IPS-18a (cell line): Measurements from ENCODE around the gene RARB.

Source experiments
- H3K27ac ChIP-seq: one replicate; pipeline ENCODE4 v1.5.1; 2013; ENCODE audit warnings: low read length
- H3K27me3 ChIP-seq: one replicate; pipeline ENCODE4 v1.6.1; 2013; ENCODE audit warnings: mild to moderate bottlenecking, low read length; ENCODE audit not compliant: control insufficient read depth, insufficient read depth
- H3K36me3 ChIP-seq: one replicate; pipeline ENCODE4 v1.6.1; 2013; ENCODE audit warnings: low read depth, low read length; ENCODE audit not compliant: control insufficient read depth
- H3K4me1 ChIP-seq: one replicate; pipeline ENCODE4 v1.6.1; 2013; ENCODE audit warnings: low read depth, low read length; ENCODE audit not compliant: control insufficient read depth
- H3K4me3 ChIP-seq: one replicate; pipeline ENCODE4 v1.5.1; 2013; ENCODE audit warnings: low read length
- H3K9ac ChIP-seq: one replicate; pipeline ENCODE4 v1.6.1; 2013; ENCODE audit warnings: mild to moderate bottlenecking, low read length, moderate library complexity
- H3K9me3 ChIP-seq: one replicate; pipeline ENCODE4 v1.6.1; 2013; ENCODE audit warnings: low read depth, low read length; ENCODE audit not compliant: control insufficient read depth

RARB gene

DNA sequence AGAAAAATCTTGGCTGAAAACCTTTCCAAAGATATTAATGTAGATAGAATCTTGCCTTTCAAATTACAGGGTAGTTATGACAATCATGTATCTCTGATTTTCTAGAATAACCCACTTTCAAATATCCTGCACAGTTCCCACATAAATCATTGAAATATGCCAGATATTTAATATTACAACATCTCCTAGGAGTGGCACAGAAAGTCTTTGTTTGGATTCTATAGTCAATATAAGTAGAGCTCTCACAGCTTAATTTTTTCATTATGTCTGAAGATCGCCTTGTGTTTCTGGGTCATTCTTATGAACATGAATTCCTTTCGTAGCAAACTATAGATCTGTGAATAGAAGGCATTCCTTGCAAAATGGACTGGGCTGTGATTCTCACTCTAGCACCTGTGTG, 5.0 kb downstream of the RARB start:
- H3K4me1 ChIP-seq, result peaks cover 21% of the 10 kb centered on the region

DNA sequence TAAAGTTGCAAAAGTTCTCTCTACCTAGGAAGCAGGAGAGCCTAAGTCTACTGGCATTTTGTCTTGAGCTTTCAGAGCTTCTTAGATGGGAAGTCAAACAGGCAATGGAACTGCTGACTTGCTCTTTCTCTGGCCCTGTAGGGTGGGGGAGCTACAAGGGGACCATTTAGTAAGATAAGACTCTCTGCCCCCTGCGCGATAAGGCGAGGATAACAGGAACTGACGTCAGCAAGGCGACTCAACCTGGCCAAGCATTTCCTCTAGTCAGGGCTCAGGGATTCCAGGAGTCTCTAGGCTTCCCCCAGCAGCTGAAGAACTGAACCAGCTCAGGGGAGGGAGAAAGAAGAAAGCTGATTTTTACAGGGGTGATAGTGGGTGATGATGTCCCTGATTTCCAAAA, 5.8 kb downstream of the RARB start:
- no peak overlapping the region for H3K27ac ChIP-seq
- H3K9me3 ChIP-seq, result no peaks in the 10 kb centered on the region
- peaks cover 10% of the 10 kb centered on the region for H3K27me3 ChIP-seq
- H3K9ac ChIP-seq, result no peak overlapping the region
- H3K36me3 ChIP-seq, result no peaks in the 10 kb centered on the region
- H3K4me3 ChIP-seq, result no peak overlapping the region
- H3K4me1 ChIP-seq, result peaks cover 16% of the 10 kb centered on the region

More for the DNA sequence above, 5.0 kb downstream of the RARB start:
- H3K36me3 ChIP-seq, result no peaks in the 10 kb centered on the region
- no peaks in the 10 kb centered on the region for H3K9me3 ChIP-seq
- no peak overlapping the region for H3K4me3 ChIP-seq
- H3K27ac ChIP-seq, result no peak overlapping the region
- peaks cover 18% of the 10 kb centered on the region for H3K27me3 ChIP-seq
- H3K9ac ChIP-seq, result no peak overlapping the region

DNA sequence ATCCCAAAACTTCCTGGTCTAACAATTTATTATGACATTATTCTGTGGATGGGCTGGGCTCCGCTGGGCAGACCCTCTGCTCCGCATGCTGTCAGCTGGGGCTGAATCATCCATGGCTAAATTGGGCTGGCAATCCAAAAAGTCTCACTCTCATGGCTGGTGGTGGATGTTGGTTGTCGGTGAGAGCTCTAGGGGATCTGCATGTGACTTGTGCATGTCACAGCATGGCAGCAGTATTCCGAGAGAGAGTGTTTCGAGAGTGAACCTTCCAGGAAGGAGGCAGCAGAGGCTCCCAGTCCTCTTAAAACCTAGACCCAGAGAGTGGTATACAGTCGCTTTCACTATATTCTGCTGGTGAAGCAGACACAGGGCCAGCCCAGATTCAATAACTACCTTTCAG, 9.9 kb downstream of the RARB start:
- Histone ChIP-seq H3K27ac (no peak overlapping the region), H3K4me1 (peaks cover 10% of the 10 kb centered on the region), H3K9me3 (no peaks in the 10 kb centered on the region), H3K4me3 (no peak overlapping the region), H3K27me3 (no peaks in the 10 kb centered on the region), H3K9ac (no peak overlapping the region), H3K36me3 (no peaks in the 10 kb centered on the region)

DNA sequence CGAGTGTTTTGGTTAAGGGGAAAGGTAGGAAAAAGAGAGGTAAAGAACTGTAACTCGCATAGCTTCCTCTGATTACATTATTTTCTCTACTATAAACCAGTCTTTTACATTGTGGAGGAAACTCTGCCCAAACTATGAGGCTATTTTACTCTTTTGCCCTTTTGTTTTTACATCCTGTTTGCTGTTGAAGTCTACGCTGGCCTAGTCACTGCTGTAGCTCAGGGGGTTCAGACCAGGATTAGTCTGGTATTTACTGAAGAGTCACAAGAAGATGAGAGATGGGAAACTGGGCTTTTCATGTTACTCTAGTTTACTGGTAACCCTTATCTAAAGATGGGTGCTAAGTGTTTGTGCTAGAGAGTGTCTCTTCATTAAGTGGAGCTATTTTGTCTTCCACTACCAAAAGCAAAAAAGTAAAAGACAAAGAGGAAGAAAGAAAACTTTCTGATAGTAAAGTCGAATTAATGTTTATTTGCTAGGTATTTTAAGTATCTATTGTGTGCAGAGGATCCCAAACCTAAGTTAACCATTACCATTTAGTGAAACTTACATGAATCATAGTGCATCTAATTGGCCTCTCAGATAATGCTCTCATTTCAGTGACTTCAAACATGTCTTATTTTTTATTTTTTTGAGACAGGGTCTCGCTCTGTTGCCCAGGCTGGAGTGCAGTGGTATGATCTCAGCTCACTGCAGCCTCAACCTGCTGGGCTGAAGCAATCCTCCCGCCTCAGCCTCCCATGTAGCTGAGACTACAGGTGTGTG, 10.9 kb downstream of the RARB start:
- no peak overlapping the region for H3K27ac ChIP-seq
- H3K9ac ChIP-seq, result no peak overlapping the region
- no peaks in the 10 kb centered on the region for H3K27me3 ChIP-seq
- no peak overlapping the region for H3K4me3 ChIP-seq
- H3K36me3 ChIP-seq, result no peaks in the 10 kb centered on the region
- no peaks in the 10 kb centered on the region for H3K9me3 ChIP-seq
- H3K4me1 ChIP-seq, result peaks cover 10% of the 10 kb centered on the region

DNA sequence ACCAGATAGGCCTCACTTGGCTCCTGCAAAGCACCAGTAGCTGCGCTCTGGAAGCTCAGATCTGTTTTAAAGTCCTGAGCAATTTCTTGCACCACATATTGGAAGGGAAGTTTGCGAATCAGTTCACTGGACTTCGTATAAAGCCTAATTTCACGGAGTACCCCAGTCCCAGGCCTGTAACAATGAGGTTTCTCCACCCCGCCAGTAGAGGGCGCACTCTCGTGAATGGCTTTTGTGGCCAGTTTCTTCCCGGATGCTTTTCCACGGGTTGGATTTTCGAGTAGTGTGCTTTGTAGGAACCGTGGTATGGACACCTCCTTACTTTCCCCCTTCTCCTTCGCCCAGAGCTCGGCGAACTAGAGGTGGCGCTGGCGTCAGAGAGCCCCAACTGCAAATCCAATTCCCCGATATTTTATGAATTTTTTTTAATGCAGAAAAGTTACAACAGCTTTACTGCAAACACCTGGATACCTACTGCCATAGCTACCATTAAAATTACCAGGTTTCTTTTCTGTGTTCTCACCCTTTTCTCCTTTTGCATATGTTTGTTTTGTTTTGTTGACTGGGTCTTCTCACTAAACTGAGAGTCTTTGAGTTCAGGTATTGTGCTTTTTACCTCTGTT, 13.3 kb downstream of the RARB start:
- H3K27ac ChIP-seq, result no peak overlapping the region
- H3K4me3 ChIP-seq, result no peak overlapping the region
- no peaks in the 10 kb centered on the region for H3K36me3 ChIP-seq
- no peaks in the 10 kb centered on the region for H3K9me3 ChIP-seq
- no peaks in the 10 kb centered on the region for H3K27me3 ChIP-seq
- H3K9ac ChIP-seq, result no peak overlapping the region
- H3K4me1 ChIP-seq, result peaks cover 5% of the 10 kb centered on the region

DNA sequence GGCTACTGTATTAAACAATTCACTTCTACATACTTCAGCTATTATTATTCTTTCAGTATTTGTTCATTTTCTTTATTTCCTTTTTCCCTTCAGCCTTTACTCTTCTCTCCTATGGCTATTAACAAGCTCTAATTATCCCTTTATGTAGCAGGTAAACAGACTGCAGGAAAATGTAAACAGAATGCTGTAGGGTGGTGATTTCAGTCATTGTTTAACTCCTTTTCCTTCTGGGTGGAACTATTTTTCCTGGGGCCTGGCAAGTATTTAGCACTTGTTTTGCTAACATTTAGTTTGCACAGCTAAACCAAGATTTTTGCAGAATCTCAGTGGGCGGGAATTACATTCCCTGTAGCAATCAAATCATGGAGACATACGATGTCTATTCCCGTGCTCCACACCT, 14.4 kb downstream of the RARB start:
- peaks cover 5% of the 10 kb centered on the region for H3K4me1 ChIP-seq
- no peaks in the 10 kb centered on the region for H3K9me3 ChIP-seq
- H3K27ac ChIP-seq, result no peak overlapping the region
- no peak overlapping the region for H3K4me3 ChIP-seq
- H3K9ac ChIP-seq, result no peak overlapping the region
- no peaks in the 10 kb centered on the region for H3K27me3 ChIP-seq
- H3K36me3 ChIP-seq, result no peaks in the 10 kb centered on the region

DNA sequence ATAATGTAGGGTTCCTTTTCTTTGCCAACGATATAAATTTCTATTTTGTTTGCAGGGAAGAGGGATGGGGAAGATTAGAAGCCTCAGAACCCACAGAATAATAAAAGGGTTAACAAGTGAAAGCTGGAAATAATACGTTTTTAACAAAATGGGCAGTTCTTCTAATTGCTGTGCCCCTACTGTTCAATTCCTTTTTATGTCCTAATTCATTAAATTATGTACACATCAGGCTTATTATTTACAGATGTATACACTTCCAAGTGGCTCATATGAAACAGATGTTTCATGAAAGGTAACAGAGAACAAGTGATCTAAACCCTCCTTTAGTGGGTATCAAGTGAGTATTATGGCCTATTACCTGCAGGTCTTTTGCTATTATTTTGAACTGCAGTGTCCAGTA, 16.2 kb downstream of the RARB start:
- peaks cover 11% of the 10 kb centered on the region for H3K4me1 ChIP-seq
- H3K9ac ChIP-seq, result no peak overlapping the region
- no peaks in the 10 kb centered on the region for H3K27me3 ChIP-seq
- no peak overlapping the region for H3K27ac ChIP-seq
- H3K4me3 ChIP-seq, result no peak overlapping the region
- no peaks in the 10 kb centered on the region for H3K36me3 ChIP-seq
- no peaks in the 10 kb centered on the region for H3K9me3 ChIP-seq

DNA sequence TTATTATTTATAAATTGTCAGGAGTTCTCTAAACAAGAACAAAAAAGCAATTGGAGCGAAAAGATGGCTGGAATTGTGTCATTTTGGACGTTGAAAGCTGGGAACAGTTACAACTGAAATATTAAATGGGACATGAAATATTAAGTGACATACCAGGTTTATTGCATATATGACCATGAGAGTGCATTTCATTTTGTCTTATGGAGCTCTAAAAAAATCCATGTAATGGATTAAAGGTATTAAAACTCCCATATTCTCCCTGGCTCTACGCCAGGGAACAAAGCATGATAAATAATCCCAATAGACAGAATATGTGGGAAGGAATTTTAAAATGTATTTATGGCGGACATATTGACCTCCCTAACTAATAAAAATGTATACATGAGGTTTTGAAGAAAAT, 17.7 kb downstream of the RARB start:
- H3K4me1 ChIP-seq, result peaks cover 15% of the 10 kb centered on the region
- H3K36me3 ChIP-seq, result no peaks in the 10 kb centered on the region
- H3K9ac ChIP-seq, result no peak overlapping the region
- H3K4me3 ChIP-seq, result no peak overlapping the region
- no peaks in the 10 kb centered on the region for H3K27me3 ChIP-seq
- H3K9me3 ChIP-seq, result no peaks in the 10 kb centered on the region
- no peak overlapping the region for H3K27ac ChIP-seq

DNA sequence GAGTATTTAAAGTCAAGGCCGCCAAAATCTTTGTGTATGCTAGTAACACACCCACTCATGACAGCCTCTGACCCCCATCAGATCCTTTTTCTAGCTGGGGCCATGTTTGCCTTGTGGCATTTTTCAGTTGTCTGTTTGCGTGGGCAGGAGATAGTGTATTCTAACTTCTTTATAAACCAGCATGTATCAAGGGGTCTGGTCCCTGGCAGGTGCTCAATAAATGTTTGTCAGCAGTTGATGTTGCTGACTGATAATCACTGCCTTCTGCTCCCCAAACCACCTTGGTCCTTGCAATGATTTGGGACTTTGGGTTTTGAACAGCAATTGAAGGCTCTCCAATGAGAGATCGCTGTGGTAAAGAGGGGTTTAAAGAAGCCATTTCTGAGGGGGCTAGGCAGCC, 19.2 kb downstream of the RARB start:
- Histone ChIP-seq H3K9me3 (no peaks in the 10 kb centered on the region), H3K36me3 (no peaks in the 10 kb centered on the region), H3K27me3 (no peaks in the 10 kb centered on the region), H3K27ac (no peak overlapping the region), H3K4me1 (peaks cover 15% of the 10 kb centered on the region), H3K9ac (no peak overlapping the region), H3K4me3 (no peak overlapping the region)

DNA sequence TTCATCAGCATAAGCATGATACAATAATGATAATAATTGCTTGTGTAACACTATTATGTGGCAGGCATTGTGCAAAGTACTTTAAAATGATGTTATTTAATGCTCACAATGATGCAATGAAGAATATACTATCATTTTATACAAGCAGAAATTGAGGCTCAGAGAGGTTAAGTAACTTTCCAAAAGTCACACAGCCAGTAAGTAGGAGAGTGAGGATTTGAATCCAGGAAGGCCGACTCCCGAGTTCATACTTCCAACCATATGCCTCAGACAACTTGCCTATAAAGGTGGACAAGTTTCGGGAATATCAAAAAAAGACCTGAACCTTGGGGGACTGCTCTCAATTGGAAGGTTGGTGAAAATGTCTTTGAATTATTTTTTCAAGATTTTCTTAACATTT, 19.9 kb downstream of the RARB start:
- Histone ChIP-seq H3K9me3 (no peaks in the 10 kb centered on the region), H3K27ac (no peak overlapping the region), H3K36me3 (no peaks in the 10 kb centered on the region), H3K4me1 (peaks cover 10% of the 10 kb centered on the region), H3K9ac (no peak overlapping the region), H3K4me3 (no peak overlapping the region), H3K27me3 (no peaks in the 10 kb centered on the region)

DNA sequence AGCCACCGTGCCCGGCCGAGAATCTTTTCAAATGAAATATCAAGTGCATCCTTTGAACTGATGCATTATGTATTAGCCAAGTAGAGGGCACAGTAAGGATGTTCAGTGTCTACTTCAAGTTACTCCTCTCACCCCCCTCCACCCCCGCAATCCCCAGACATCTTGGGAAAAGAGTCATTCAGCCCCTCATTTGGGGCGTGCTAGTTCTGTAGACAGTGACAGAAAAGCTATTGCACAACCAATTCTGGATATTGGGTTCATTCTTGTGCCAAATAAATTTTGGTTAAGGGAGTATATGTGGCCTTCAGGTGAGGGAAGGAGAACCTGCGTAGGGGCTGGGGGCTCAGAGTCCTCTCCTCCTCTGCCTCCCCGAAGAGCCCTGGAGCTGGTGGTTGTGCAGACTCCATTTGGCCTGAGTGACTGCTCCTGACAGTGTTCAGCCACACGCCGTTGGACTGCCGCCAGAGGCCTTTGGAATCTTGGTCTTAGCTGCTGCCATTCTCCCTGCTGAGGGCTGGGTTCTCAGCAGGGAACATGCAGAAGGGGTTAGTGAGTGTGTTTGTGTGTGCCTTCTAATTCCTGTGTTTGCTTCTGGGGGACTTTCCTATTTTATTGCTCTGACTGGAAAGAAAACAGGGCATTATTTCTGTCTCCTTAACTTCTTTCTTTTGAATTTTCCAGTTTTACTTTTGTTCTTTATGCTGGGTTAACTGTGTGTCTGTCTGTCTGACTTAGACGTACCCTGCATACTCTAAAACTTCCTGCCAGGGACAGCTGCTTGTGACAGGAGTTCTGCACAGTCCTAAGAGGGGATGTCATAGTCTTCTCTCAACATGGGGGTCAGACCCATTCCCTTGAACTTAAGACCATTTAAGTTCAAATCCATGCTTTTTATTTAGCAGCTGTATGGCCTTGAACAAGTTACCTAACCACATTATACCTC, 21.0 kb downstream of the RARB start:
- H3K9ac ChIP-seq, result no peak overlapping the region
- H3K27ac ChIP-seq, result no peak overlapping the region
- H3K9me3 ChIP-seq, result no peaks in the 10 kb centered on the region
- H3K4me1 ChIP-seq, result peaks cover 14% of the 10 kb centered on the region
- no peak overlapping the region for H3K4me3 ChIP-seq
- H3K27me3 ChIP-seq, result no peaks in the 10 kb centered on the region
- H3K36me3 ChIP-seq, result no peaks in the 10 kb centered on the region
